HG03521 (cell line): ENCODE results near the gene TBRG1.

Experiments used
- ATAC-seq: cut with Tn5 transposase; IDR thresholded peaks from one replicate; pipeline ENCODE4 v1.9.1; 2021; ENCODE audit warnings: mild to moderate bottlenecking, moderate library complexity; ENCODE audit not compliant: unreplicated experiment

The TBRG1 gene

DNA sequence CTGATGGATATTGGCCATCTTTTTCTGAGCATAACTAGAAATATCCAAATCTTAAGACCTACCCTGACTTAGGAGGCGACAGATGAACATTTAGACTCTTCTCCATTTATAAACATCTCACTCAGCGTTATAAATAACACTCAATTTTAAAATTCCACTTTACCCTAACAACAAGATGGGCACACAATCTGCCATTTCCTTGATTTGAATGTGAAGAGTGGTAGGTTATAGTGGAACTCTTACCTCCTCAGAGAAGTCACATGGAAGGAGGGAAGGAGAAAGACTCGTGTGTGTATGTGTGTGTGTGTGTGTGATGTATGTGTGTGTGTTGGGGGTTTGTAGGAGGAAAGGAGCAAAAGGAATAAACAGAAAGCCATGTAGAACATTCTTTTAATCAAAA, 35.8 kb downstream of the TBRG1 start:
- ATAC-seq = no peak

DNA sequence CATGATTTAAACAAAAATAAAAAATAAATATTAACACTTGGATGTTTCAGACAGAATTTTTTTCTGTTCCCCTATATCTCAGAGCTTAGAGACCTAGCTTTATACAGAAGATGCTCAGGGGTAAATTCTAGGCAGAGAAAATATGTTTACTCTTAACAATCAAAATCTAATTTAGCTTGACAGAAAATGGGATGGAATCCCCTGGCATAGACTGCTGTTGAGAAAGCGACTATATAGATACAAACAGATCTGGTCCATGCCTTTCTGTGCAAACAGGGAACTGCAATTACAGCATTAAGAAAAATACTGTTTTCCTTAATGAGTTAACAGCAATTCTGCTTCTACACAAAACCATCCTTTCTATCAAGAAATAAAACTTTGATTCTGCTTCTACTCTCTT, 36.3 kb downstream of the TBRG1 start:
- no peak for ATAC-seq

DNA sequence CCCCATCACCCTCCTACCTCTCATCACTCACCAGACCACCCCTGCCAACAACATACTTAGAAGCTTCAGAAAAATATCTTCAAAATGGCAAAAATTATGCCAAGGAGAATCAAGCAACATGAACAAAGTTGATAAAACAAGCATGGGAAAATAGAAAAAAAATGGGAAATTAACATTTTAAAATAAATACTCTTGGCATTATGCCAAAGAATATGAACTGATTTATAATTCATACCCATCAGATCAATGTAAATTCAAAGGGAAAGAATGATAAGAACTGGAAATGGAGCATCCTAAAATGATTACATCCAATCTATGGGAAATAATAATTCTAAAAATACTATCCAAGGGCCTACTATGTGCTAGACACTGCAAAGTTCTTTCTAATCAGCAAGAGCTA, 38.9 kb downstream of the TBRG1 start:
- no peak for ATAC-seq

GRCh38 chr11:124662106-124662505, 39.4 kb downstream of the TBRG1 start:
- ATAC-seq = no peak

- ATAC-seq = no peak
Observed at GRCh38 chr11:124663861-124664260, 41.2 kb downstream of the TBRG1 start.

DNA sequence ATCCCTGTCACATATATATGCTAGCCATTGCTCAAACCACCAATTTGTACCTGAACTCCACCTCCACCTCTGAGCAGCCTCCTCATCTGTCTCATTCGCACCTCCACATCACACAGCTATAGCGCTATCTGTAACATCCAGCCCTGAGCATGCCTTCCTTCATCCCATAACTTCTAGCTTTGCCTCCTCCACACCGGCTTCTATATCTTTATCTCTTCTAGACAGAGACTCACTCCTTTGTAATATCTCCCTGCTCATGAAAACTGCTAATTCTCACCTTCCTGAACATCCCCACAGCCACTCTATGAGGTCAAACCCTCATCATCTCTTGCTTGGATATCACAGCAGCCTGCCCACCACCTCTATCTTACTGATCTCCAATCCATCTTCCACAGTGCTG, 44.9 kb downstream of the TBRG1 start:
- ATAC-seq = no peak

DNA sequence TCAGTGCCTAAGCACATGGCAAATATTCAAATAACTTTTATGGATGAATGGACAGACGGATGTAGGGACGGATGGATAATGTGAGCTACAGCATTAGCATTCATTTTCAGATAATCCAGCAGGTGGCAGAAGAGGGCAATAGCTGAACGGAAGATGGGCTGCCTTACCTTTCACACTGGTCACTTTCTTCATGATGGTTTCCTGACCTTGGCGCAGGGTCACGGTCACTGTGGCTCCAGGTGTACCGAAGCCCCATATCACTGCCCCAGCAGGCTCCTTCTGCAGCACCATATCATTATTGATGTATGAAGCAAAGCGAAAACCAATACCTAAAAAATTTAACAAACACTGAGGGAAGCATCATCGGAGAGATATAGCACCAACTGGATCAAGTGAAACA, 46.5 kb downstream of the TBRG1 start:
- ATAC-seq = no peak

- no peak for ATAC-seq
Observed at GRCh38 chr11:124670732-124671131, 48.1 kb downstream of the TBRG1 start.

DNA sequence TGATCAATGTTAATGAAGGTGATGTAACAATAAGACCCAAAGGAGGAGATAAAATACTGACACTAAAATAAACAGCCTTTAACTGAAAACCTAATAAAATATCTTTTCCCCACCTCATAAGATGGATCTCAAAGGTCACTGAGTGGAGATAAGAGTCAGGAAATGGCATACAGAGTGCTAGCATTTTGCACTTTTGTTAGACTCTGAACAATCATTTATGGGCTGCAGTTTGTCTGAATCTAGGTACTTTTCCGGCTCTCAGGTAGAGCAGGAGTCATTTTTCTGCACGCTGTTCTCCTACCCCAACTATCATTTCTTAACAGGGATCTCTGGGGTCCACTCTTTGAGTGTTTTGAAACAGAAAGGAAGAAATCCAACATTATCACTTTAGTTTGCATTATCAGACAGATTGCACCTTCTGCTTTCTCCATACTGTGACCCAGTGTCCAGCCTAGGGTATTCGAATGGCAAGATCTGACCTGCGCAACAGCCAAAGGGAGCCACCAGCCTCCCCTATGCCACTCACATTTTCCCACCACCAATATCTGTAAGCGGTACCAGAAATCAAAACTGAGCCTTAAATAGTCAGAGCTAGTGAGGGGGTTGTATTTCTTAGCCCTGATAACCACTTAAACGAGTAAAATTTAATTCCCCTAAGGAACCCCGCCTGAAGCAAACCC, 50.0 kb downstream of the TBRG1 start:
- no peak for ATAC-seq

DNA sequence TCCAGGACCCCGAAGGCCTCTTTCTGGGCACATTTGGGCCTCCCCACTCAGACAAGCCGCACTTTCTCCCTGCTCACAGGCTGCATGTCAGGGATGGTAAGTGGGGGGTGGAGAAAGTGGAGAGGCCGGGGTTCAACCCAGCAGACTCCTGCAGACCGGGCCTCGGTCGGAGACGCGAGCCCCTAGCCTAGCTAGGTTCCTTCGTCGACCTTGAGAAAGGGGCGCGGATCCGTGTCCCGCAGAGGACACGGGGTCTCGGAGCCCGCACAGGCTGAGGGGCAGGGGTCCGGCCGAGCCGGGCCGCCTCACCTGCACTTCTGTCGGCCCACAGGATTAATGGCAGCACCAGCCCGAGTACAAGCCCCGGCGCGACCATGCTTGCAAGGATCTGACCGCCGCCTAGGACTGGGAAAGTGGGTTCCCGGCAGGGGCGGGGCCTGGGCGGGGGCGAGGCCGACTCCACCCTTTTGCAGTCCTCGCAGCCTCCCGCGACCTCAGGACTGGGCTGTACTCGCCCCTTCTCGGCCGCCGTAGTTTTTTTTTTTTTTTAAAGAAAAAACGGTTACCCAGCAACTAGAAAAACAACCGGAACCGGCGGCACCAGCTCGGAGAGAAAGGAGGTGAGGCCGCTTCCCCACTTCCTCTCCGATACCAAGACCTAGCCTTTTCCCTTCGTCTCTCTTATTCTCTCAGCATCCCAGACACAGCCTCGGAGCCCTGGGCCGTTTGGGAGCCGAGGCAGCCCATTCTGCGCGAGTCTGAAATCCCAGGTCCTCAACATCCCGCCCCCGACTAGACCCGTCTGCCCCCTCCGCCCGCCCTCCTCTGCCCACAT, 50.9 kb downstream of the TBRG1 start, which contains the start of the genes SIAE and SPA17:
TSS of gene SIAE (minus strand) at position 407 of the 835 bp plus-strand sequence. CDS start at position 376, 31 bp downstream.
TSS of gene SPA17 (plus strand) at position 572 of the 835 bp plus-strand sequence. CDS start 1,361 bp downstream, outside the sequence.
- ATAC-seq = peak; percentile 83

- ATAC-seq = no peak
Observed at GRCh38 chr11:124674168-124674517, 51.5 kb downstream of the TBRG1 start.

DNA sequence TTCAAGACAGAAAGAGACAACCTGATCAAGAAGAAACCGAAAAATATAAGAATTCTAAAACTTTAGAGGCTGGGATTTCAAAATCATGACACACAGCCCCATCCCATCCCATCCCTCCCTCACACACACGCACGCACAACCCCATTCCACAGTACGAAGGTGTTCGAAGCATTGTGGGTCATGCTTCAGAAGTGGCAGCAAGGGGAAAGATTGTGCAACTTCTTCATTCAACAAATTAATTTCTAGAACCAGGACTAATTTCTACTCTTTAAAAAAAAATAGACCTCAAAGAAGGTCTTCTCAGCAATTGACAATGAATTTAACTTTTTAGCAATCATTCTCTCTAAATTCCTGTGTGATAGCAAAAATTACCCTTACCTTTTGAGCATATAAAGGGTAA, 51.9 kb downstream of the TBRG1 start:
- ATAC-seq = no peak

DNA sequence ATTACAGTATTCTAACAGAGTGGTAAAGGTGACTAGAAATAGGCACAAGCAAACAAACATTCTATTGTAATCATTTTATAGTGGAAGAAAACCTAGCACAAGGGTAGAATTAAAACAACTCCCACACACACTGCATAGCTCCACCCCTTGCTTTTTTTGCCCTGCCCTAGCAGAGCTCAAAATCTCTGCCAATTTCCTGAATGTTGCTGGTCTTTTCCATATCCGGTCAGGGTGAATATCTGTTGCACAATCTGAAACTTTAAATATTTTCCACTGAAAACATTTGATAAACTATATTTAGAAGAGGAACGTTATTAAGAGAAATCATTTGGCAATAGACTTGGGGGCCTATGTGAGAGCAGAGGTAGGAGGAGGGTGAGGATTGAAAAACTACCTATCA, 53.7 kb downstream of the TBRG1 start:
- ATAC-seq = no peak

GRCh38 chr11:124678416-124678815, 55.8 kb downstream of the TBRG1 start:
- ATAC-seq = no peak

GRCh38 chr11:124681421-124681820, 58.8 kb downstream of the TBRG1 start:
- ATAC-seq = no peak

DNA sequence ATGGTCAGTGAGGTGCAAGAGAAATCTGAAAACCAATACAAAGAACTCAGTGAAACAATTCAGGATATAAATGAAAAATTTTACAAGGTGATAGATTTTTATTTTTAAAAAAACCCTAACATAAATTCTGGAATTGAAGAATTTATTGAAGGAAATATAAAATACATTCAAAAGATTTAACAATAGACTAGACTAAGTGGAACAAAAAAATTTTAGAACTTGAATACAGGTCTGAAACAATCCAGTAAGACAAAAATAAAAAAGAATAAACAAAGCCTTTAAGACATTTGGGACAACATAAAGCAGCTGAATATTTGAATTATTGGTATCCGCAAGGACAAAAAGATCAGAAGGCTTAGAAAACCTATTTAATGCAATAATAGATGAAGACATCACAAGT, 59.8 kb downstream of the TBRG1 start:
- no peak for ATAC-seq
